Left renal cortex interstitium (tissue), 4 donors: ENCODE data around the gene MCOLN1. TPM values are rescaled to one million over a fixed set of nuclear protein-coding genes. Genes with fewer than 3 reads are reported as not detected.
"Not testable (repeated sequence)": the region's sequence is repeated elsewhere in the genome, so short reads cannot be mapped to it uniquely, and the experiment has no call there.

Experiments
- DNase-seq, 4 donors: peaks; one replicate each; pipeline ENCODE4 v3.0.0-alpha.2; 2013; ENCODE audit warnings: low read depth in 4 of 4, low spot score in 2 of 4, missing footprints in 1 of 4
- polyA plus RNA-seq, 4 donors: library from polyadenylated mRNA; unstranded; fragments of 120-200 nt; gene quantifications; one replicate each; pipeline ENCODE4 v1.2.1, GENCODE V29; 2013; ENCODE audit not compliant: insufficient read length in 4 of 4

The MCOLN1 gene
- polyA plus RNA-seq, 4 donors: 12.3 to 24.0 (median 18.8) TPM

- no peak for DNase-seq
These were observed 38.9 kb downstream of the MCOLN1 start for GRCh38 chr19:7561325-7561724.

GRCh38 chr19:7562646-7563393 is 40.4 kb downstream of the MCOLN1 start:
- no peak for DNase-seq

GRCh38 chr19:7564866-7565265 is 42.4 kb downstream of the MCOLN1 start:
- DNase-seq: no peak

- DNase-seq: no peak
These were observed 42.9 kb downstream of the MCOLN1 start for GRCh38 chr19:7565332-7565731.

- no peak for DNase-seq
These were observed 48.3 kb downstream of the MCOLN1 start for GRCh38 chr19:7570761-7571160.

GRCh38 chr19:7575434-7576040 is 53.1 kb downstream of the MCOLN1 start:
- no peak for DNase-seq

GRCh38 chr19:7577422-7577821 is 55.0 kb downstream of the MCOLN1 start:
- not testable (repeated sequence) for DNase-seq

GRCh38 chr19:7578127-7578526 is 55.7 kb downstream of the MCOLN1 start:
- DNase-seq: no peak

- DNase-seq: no peak
These were observed 56.8 kb downstream of the MCOLN1 start for GRCh38 chr19:7579182-7579581.

GRCh38 chr19:7582446-7582845 is 60.0 kb downstream of the MCOLN1 start:
- no peak for DNase-seq

Other genes starting within 250 kb of the MCOLN1 start
- 10 to 100 TPM; 23.3 to 35.3 (median 28.7) TPM for gene INSR, start 228.2 kb upstream of the MCOLN1 start, polyA plus RNA-seq
- gene ARHGEF18, start 173.7 kb upstream of the MCOLN1 start, polyA plus RNA-seq: 10 to 100 TPM; 27.5 to 38.4 (median 35.2) TPM
- 1 to 10 TPM; 5.8 to 9.2 (median 7.9) TPM for gene PEX11G, start 33.6 kb upstream of the MCOLN1 start, polyA plus RNA-seq
- gene ZNF358, start 6.5 kb upstream of the MCOLN1 start, polyA plus RNA-seq: 10 to 100 TPM; 33.2 to 76.0 (median 60.3) TPM
- 10 to 100 TPM; 30.6 to 59.3 (median 44.3) TPM for gene PNPLA6, start 13.1 kb downstream of the MCOLN1 start, polyA plus RNA-seq
- gene CAMSAP3, start 73.2 kb downstream of the MCOLN1 start, polyA plus RNA-seq: 10 to 100 TPM; 12.3 to 30.3 (median 22.0) TPM
- gene XAB2, start 106.9 kb downstream of the MCOLN1 start, polyA plus RNA-seq: 10 to 100 TPM; 31.4 to 47.9 (median 42.1) TPM
- gene PET100, start 107.2 kb downstream of the MCOLN1 start, polyA plus RNA-seq: 100 to 1,000 TPM in 3 of 4 donors, 10 to 100 TPM in 1; 99.2 to 131 (median 118) TPM
- gene PCP2, start 111.1 kb downstream of the MCOLN1 start, polyA plus RNA-seq: 1 to 10 TPM in 3 of 4 donors, under 1 TPM in 1; 0.54 to 2.8 (median 1.5) TPM
- 10 to 100 TPM; 58.7 to 87.6 (median 73.3) TPM for gene STXBP2, start 114.5 kb downstream of the MCOLN1 start, polyA plus RNA-seq
- gene RETN, start 146.4 kb downstream of the MCOLN1 start, polyA plus RNA-seq: 1 to 10 TPM in 2 of 4 donors, under 1 TPM in 2; 0.71 to 2.7 (median 1.7) TPM
- under 1 TPM in 2 of 4 donors, not detected in 2; 0.21 to 0.36 TPM for gene MCEMP1, start 154.5 kb downstream of the MCOLN1 start, polyA plus RNA-seq
- 10 to 100 TPM; 42.7 to 97.1 (median 59.0) TPM for gene TRAPPC5, start 158.2 kb downstream of the MCOLN1 start, polyA plus RNA-seq
- gene FCER2, start 179.5 kb downstream of the MCOLN1 start, polyA plus RNA-seq: under 1 TPM; 0.27 to 0.45 (median 0.31) TPM
- under 1 TPM in 1 of 4 donors, not detected in 3; 0.21 TPM for gene CLEC4G, start 209.5 kb downstream of the MCOLN1 start, polyA plus RNA-seq
- gene CD209, start 224.9 kb downstream of the MCOLN1 start, polyA plus RNA-seq: 1 to 10 TPM in 3 of 4 donors, under 1 TPM in 1; 0.52 to 1.5 (median 1.4) TPM
- 1 to 10 TPM; 1.5 to 4.7 (median 3.3) TPM for gene CLEC4M, start 240.6 kb downstream of the MCOLN1 start, polyA plus RNA-seq